SK-N-DZ (cell line): ENCODE data around the gene DHX40.
"Not testable (repeated sequence)": the region's sequence is repeated elsewhere in the genome, so short reads cannot be mapped to it uniquely, and the experiment has no call there.

Experiments
- DNase-seq: peaks from one replicate; pipeline ENCODE4 v3.0.0-alpha.2; 2015; ENCODE audit warnings: low spot score

The DHX40 gene

DNA sequence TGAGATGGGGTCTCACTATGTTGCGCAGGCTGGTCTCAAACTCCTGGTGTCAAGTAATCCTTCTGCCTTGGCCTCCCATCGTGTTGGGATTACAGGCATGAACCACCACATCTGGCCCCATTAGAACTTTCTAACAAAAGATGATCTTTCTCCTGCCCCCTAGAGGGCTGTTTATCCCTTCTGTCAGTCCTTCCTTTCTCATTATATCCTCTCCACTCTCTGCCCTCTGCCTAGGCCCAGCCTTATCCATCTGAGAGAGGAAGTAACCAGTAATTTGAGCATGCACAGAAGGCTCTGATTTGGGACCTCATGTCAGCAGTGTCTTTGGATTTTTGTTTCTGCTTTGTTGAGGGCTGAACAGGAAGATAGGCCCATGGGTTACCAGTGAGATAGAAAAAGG is 4.4 kb upstream of the DHX40 start:
- DNase-seq: peak; percentile 24

DNA sequence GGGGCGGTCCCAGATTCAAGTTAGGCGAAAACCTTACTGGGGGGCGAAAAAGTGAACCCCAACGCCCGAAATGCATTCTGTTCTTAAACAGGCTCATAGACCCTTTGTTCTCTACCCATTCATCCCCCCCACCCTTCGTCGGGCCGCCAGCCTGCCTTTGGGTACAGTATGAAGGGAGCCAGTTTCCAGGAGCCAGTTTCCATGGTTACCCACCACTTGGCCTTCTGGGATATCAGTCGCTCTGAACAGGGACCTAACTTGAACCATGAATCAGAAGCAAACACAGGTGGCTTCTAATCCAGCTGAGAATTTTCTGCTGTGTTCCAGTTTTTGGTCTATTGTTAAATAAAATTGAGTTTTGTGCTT is 532 bp downstream of the DHX40 start:
- peak; percentile 84 for DNase-seq

DNA sequence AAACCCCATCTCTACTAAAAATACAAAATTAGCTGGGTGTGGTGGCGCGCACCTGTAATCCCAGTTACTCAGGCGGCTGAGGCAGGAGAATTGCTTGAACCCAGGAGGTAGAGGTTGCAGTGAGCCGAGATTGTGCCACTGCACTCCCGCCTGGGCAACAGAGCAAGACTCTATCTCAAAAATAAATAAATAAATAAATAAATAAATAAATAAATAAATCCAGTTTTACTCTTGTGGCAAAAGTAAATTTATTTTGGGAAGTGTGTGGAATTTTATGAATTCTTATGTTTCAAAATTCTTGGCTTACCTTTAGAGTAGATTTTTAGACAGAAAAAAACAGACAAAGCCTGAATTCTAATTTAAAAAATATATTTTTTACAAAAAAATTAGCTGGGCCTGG is 3.7 kb downstream of the DHX40 start:
- DNase-seq: not testable (repeated sequence)

GRCh38 chr17:59572301-59572924 is 7.0 kb downstream of the DHX40 start:
- no peak for DNase-seq

GRCh38 chr17:59584168-59584567 is 18.8 kb downstream of the DHX40 start:
- not testable (repeated sequence) for DNase-seq

- DNase-seq: no peak
These were observed 34.8 kb downstream of the DHX40 start for GRCh38 chr17:59600169-59600568.

GRCh38 chr17:59601130-59601529 is 35.7 kb downstream of the DHX40 start:
- no peak for DNase-seq

GRCh38 chr17:59607061-59607460 is 41.7 kb downstream of the DHX40 start:
- no peak for DNase-seq

- no peak for DNase-seq
These were observed 42.5 kb downstream of the DHX40 start for GRCh38 chr17:59607817-59608403.

GRCh38 chr17:59611503-59611902 is 46.1 kb downstream of the DHX40 start:
- no peak for DNase-seq

GRCh38 chr17:59616253-59616920 is 51.0 kb downstream of the DHX40 start:
- DNase-seq: no peak

GRCh38 chr17:59617156-59617732 is 51.8 kb downstream of the DHX40 start:
- no peak for DNase-seq

- DNase-seq: no peak
These were observed 53.6 kb downstream of the DHX40 start for GRCh38 chr17:59619035-59619297.

DNA sequence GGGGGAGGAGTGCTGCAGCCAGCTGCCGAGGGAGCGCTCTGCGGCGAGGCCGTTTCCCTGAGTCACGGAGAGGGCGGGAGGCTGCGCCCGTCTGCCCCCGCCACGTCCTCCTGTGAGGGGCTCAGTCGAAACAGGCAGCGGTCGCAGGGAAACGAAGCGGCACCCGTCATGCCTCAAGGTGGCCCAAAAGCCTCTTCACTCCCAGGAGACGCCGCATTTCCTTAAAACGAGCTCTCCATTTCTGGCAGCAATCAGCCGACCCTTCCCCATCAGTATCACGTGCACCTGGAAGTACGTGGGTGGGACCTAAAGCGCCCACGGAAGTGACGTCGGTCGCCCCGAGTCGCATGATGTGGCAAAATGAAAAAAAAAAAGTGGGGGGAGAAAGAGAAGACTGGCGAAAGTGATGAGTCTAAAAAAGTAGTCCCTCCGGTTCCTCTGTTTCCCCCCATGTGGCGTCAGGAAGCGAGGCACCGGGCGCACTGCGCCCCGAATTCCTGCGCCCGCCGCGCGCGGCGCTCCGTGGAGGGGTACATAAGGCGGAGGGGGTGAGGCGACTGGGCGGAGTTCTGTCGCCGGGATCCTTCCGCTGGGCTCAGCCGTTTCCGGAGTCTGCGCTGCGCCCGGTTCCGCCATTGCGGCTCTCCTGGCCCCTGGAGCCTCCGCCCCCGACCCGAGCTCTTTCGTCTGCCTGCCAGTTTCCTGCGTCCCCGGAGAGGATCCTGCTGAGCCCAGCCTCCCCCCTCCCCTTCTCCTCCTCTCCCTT is 54.1 kb downstream of the DHX40 start, which contains the start of gene CLTC:
Gene CLTC (plus strand): TSS at position 598 of the 766 bp plus-strand sequence. CDS start 237 bp downstream, outside the sequence.
- peak; percentile 99 for DNase-seq

GRCh38 chr17:59620064-59620359 is 54.6 kb downstream of the DHX40 start:
- no peak for DNase-seq

- peak; percentile 37 for DNase-seq
These were observed 55.3 kb downstream of the DHX40 start for GRCh38 chr17:59620518-59621259.

- DNase-seq: no peak
These were observed 56.4 kb downstream of the DHX40 start for GRCh38 chr17:59621771-59622170.

DNA sequence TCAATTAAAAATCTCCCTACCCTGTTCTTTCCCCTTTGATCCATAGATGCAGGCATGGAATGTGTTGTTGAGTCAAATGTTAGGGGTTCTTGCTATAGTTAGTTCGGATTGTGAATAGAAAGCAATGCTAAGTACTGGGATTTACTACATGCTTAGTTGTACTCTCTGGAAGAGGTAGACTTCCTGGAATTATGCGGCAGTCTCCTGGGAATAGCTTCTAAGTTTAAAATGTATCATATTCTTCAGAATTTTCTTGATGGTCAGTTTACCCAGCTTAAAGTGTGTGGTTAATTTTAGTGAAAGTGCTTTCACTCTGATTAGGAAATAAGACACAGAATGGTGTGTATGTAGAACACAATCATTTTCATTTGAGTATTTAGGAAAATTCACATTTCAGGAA is 57.7 kb downstream of the DHX40 start:
- DNase-seq: no peak

- no peak for DNase-seq
These were observed 61.3 kb downstream of the DHX40 start for GRCh38 chr17:59626756-59627155.

DNA sequence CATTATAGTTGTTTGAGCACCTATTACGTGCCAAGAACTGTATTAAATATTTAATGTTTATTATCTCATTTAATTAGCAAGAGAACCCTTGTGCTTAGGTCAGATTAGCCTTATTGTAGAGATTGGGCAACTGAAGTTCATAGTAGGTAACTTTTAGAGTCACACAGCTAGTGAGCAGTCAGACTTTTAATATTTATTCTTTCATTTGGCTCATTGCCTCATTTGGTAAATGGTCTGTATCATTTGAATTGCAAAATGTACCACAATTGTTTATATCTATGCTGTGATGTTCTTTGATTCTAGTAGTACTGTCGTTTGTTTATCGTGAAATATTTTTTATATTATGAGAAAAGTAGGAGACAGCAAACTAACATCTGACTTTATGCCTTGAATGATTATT is 61.9 kb downstream of the DHX40 start:
- no peak for DNase-seq

DNA sequence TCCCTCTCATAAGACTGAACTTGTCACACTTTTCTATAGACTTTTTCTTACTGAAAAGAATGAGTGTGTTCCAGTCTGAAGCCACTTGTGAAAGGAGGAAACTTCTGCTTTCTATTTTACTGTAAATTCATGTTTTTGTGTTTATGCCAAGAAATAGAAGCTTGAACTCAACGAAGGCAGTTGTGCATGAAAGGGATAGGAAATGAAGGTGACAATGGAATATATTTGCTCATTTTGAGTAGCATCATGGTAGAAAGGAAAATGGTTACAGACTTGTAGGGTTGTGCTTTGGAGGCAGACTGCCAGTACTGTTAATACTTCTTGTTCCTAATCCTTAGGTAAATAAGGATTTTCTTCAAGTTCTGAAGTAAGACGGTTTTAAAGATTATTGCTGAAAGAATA is 62.4 kb downstream of the DHX40 start:
- DNase-seq: no peak

DNA sequence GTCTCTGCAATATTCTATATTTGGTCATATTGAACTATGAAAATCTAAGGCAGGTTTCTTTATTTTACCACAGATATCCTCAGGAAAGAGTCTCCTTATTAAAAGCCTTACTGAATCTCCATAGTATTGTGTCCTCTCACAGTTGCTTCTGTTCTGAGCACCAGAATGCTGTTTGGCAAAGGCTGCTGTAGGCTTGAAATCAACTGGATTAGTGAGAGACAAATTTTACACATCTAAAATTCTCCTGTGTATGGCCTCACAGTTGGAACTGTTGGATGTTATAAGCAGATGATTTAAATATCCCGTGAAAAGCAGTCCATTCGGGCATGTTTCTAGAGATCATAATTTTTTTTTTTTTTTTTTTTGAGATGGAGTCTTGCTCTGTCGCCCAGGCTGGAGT is 63.8 kb downstream of the DHX40 start:
- no peak for DNase-seq
